Ammon's horn (tissue), 1 donor: ENCODE results near the gene MICA.
"Not testable (repeated sequence)": the region's sequence is repeated elsewhere in the genome, so short reads cannot be mapped to it uniquely, and the experiment has no call there.

Experiments used
- DNase-seq: peaks from one replicate; pipeline ENCODE4 v3.0.0-alpha.2; 2016; ENCODE audit warnings: low spot score

MICA gene

DNA sequence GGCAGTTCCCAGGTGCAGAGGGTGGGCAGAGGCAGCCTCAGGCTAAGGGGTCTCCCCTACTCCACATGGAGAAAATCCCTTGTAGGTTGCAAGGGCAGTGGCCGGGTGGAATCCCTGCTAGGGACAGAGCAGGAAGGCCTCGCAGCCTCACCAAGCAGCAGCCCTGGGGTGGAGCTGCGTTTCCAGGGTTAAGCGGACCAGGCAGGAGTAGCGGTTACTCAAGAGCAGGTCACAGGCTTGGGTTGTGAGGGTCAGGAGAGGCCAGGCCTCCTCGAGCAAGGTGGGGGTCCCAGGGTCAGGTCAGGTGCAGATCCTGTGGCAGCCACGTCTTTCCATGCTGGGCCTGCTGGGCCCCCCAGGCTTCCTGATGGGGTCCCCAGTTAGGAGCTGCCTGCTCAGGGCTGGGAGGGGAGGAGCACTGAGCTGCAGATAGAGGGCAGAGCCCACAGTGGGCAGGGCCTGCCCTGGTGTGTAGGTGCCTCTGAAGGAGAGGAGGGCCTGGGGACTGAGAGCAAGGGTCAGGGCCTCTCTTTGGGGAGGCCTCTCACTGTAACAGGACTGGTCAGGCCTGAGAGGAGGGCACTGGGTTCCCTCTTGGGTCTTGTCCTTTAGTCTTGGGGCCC lies 10.9 kb downstream of the MICA start:
- DNase-seq: not testable (repeated sequence)

DNA sequence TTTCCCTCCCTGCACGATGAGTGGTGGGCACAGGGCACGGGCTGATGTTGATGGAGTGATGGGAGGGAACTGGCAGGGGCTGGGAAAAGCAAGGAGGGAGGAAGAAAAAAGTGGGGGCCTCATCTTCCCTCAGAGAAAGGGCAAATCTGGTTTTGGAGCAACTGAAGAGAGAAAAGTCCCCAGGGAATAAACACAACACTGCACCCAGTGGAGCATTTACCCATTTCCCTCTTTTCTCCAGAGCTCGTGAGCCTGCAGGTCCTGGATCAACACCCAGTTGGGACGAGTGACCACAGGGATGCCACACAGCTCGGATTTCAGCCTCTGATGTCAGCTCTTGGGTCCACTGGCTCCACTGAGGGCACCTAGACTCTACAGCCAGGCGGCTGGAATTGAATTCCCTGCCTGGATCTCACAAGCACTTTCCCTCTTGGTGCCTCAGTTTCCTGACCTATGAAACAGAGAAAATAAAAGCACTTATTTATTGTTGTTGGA lies 11.4 kb downstream of the MICA start:
- DNase-seq: no peak

- no peak for DNase-seq
These were observed 13.1 kb downstream of the MICA start for GRCh38 chr6:31416394-31417014.

GRCh38 chr6:31418251-31418650 lies 14.9 kb downstream of the MICA start:
- no peak for DNase-seq

DNA sequence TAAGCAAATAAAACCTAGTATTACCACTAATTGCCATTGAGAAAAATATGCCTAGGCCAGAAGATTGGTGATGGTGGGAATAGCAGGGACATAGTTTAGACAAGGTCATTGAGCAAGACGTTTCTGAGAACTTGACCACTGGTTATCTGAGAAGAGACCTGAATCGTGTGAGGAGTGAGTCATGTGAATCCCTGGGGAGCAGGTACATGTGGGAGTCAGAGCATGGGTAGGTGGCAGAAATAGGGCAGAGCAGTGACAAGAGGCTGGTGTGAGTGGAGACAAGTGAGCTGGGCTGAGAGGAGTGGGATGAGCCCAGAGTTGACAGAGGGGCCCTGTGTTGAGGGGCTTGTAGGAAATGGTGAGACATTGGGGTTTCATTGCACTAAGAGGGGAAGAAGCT lies 16.4 kb downstream of the MICA start:
- DNase-seq: no peak

GRCh38 chr6:31420546-31420945 lies 17.2 kb downstream of the MICA start:
- DNase-seq: no peak

GRCh38 chr6:31422587-31422986 lies 19.2 kb downstream of the MICA start:
- DNase-seq: no peak

- DNase-seq: no peak
These were observed 20.2 kb downstream of the MICA start for GRCh38 chr6:31423550-31423949.

GRCh38 chr6:31426395-31427354 lies 23.3 kb downstream of the MICA start:
- no peak for DNase-seq

DNA sequence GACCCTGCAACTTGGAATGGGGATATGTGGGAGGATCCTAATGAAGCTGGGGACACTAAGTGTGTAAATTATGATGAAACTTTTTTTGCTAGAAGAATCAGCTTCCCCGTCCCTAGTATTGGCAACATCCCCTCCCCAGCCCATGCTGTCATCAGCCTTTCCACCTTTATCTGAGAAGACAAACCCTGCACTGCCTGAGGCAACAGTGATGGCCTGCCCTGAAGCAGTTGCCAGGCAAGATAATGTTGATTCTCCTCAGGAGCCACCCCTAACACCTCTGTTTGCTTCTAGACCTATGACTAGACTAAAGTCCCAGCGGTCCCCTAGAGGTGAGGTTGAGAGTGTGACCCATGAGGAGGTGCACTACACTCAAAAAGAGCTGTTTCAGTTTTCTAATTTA lies 27.1 kb downstream of the MICA start:
- DNase-seq: no peak

DNA sequence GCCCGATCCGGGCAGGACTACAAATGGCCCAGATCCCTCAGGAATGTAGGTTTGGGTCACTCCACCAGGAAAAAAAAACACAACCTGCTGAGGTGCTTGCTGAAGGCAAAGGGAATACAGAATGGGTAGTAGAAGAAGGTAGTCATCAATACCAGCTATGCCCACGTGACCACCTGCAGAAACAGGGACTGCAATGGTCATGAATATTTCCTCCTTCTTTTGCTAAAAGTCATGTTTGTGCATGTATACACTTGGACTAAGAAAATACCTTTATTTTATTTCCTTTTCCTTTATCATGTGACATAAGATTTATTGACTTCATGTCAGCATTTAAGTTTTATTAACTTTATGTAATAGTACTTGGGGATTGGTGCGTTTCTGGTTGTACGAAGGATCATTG lies 31.7 kb downstream of the MICA start:
- not testable (repeated sequence) for DNase-seq

GRCh38 chr6:31438222-31438621 lies 34.8 kb downstream of the MICA start:
- no peak for DNase-seq

DNA sequence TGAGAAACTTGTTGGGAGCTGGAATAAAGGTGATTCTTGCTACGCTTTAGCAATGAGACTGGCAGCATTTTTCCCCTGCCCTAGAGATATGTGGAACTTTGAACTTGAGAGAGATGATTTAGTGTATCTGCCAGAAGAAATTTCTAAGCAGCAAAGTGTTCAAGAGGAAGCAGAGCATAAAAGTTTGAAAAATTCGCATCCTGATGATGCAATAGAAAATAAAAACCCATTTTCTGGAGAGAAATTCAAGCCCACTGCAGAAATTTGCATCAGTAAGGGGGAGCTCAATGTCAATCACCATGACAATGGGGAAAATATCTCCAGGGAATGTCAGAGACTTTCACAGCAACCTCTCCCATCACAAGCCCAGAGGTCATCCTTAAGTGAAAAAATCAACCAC lies 35.3 kb downstream of the MICA start:
- DNase-seq: no peak

GRCh38 chr6:31441365-31442267 lies 38.2 kb downstream of the MICA start:
- peak; percentile 73 for DNase-seq

DNA sequence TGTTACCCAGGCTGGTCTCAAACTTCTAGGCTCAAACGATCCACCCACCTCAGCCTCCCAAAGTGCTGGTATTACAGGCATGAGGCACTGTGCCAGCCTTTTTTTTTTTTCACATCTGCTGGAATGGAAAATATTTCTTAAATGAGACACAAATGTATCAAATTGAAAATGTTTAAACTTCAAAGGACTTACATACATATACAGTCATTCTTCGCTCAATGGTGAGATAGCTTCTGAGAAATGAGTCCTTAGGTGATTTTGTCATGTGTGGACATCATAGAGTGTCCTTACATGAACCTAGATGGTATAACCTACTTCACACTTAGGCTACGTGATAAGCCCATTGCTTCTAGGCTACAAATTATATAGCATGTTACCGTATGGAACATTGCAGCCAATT lies 43.1 kb downstream of the MICA start:
- no peak for DNase-seq

- DNase-seq: not testable (repeated sequence)
These were observed 43.8 kb downstream of the MICA start for GRCh38 chr6:31446999-31447789.

DNA sequence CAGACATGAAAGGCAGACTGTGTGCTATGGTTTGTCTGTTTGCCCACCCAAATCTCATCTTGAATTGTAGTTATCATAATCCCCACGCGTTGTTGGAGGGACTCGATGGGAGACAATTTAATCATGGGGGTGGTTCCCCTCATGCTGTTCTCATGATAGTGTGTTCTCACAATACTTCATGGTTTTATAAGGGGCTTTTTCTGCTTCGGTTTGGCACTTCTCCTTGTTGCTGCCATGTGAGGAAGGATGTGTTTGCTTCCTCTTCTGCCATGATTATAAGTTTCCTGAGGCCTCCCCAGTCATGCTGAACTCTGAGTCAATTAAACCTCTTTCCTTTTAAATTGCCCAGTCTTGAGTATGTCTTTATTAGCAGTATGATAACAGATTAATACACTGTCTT lies 47.4 kb downstream of the MICA start:
- no peak for DNase-seq

DNA sequence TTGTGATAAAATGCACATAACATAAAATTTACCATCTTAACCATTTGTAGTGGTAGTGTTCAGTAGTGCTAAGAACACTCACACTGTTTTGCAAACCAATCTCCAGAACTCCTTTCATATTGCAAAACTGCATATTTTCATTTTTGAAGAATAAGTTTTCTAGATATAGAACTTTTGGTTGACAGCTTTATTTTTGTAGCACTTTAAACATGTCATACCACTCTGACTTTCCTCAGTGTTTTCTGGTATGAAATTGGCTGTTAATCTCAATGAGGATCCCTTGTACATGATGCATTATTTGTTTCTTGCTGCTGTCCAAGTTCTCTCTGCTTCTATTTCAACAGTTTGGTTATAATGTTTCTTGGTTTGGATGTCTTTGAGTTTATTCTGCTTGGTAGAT lies 49.5 kb downstream of the MICA start:
- no peak for DNase-seq

GRCh38 chr6:31453259-31453658 lies 49.9 kb downstream of the MICA start:
- no peak for DNase-seq

GRCh38 chr6:31459864-31460263 lies 56.5 kb downstream of the MICA start:
- DNase-seq: not testable (repeated sequence)
